Mesodermal cell (in vitro differentiated cells): Measurements from ENCODE around the gene NOSTRIN.
"Not testable (repeated sequence)": the region's sequence is repeated elsewhere in the genome, so short reads cannot be mapped to it uniquely, and the experiment has no call there.

Experiments used
- H3K27ac ChIP-seq: 2 replicates; pipeline ENCODE4 v1.7.0; 2013; ENCODE audit warnings: mild to moderate bottlenecking, low read depth, low read length, moderate library complexity; ENCODE audit not compliant: severe bottlenecking
- H3K36me3 ChIP-seq: 2 replicates; pipeline ENCODE4 v1.7.1; 2013; ENCODE audit warnings: mild to moderate bottlenecking, low read length, moderate library complexity; ENCODE audit not compliant: control insufficient read depth, insufficient read depth
- H3K4me1 ChIP-seq: one replicate; pipeline ENCODE4 v1.7.1; 2013; ENCODE audit warnings: mild to moderate bottlenecking, low read length; ENCODE audit not compliant: insufficient read depth, control insufficient read depth, poor library complexity, severe bottlenecking
- H3K4me3 ChIP-seq: 2 replicates; pipeline ENCODE4 v1.7.0; 2013; ENCODE audit warnings: low read length, control low read depth, mild to moderate bottlenecking; ENCODE audit not compliant: insufficient read depth, poor library complexity, severe bottlenecking; ENCODE audit errors: extremely low read depth
- H3K9me3 ChIP-seq: 2 replicates; pipeline ENCODE4 v1.7.1; 2013; ENCODE audit warnings: mild to moderate bottlenecking, low read length, moderate library complexity; ENCODE audit not compliant: control insufficient read depth
- WGBS, 2 experiments: methylation state at CpG; one replicate each; pipeline ENCODE4 v1.1.5; 2013; ENCODE audit warnings: missing lambda C conversion rate in 2 of 2; ENCODE audit not compliant: insufficient coverage in 2 of 2; 5-methylcytosine and 5-hydroxymethylcytosine counted together

The NOSTRIN gene

DNA sequence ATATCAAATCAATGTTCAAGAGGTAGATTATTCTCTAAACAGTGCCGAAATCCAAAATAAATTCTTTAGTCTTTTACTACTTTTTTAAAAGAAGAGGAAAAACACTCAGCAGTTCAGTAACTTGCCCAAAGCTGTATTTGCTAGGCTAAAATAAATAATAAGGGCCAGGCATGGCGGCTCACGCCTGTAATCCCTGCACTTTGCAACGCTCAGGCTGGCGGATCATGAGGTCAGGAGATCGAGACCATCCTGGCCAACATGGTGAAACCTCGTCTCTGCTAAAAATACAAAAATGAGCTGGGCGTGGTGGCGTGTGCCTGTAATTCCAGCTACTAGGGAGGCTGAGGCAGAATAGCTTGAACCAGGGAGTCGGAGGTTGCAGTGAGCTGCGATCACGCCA lies 79.7 kb downstream of the NOSTRIN start:
- not testable (repeated sequence) for H3K4me3 ChIP-seq, H3K9me3 ChIP-seq, H3K4me1 ChIP-seq, H3K27ac ChIP-seq
- H3K36me3 ChIP-seq = peaks cover 30% of the 10 kb centered on the region
- 96 to 97% methylated on average over 9 of the region's 12 CpGs for WGBS, 2 experiments

- Histone ChIP-seq H3K36me3 (peaks cover 43% of the 10 kb centered on the region), H3K4me3 (no peak overlapping the region), H3K9me3 (no peaks in the 10 kb centered on the region), H3K27ac (no peak overlapping the region), H3K4me1 (no peaks in the 10 kb centered on the region)
- WGBS, 2 experiments = 100% methylated on average over 1 of the region's 1 CpG
Measured at GRCh38 chr2:168884975-168885374, 82.5 kb downstream of the NOSTRIN start.

- Histone ChIP-seq H3K4me3 (peak overlapping the region; percentile 65), H3K4me1 (no peaks in the 10 kb centered on the region), H3K9me3 (no peaks in the 10 kb centered on the region), H3K36me3 (peaks cover 35% of the 10 kb centered on the region), H3K27ac (no peak overlapping the region)
- 20 to 21% methylated on average over 1 to 2 of the region's 3 CpGs for WGBS, 2 experiments
Measured at GRCh38 chr2:168889635-168890005, 87.2 kb downstream of the NOSTRIN start.

DNA sequence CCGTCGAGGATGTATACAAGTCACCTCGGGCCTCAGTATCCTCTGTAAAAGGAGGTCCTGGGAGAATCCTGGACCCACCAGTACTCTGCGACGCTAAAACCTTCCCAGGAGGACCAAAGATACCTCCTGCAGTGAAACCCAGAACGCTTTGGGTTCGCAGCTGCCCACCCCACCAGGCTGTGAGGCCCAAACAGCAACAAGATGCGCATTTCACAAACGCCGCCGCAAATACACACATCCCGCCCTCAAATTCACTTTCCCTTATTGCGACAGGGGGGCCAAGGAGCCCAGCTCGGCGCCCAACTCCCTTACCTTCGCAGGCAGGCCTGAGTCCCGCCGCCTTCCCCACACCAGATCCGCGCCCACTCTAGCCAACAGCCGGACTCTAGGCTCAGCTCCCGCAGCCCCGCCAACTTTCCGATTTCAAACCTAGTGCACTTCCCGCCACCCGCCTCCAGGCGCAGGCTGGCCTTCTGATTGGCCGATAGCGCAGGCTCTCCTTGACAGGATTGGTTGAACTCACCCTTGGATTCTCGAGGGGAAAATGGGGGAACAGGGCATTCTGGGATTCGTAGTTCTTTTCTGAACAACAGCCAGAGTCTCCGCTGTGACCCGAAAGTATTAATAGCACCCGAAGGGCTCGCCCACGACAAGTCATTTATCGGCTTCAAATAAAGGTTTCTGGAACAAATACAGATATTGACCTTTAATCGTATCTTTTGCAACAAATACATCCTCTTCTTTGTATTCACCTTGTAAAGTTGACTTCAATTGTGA lies 87.8 kb downstream of the NOSTRIN start, which contains the start of gene SPC25:
Gene SPC25 (minus strand): TSS at position 425 of the 777 bp plus-strand sequence. CDS start 911 bp downstream, outside the sequence.
- Histone ChIP-seq H3K36me3 (peaks cover 30% of the 10 kb centered on the region), H3K4me3 (peak within 1 kb of the TSS; percentile 65), H3K27ac (no peak within 1 kb of the TSS), H3K9me3 (no peaks in the 10 kb centered on the region), H3K4me1 (no peaks in the 10 kb centered on the region)
- WGBS, 2 experiments = 0% methylated on average over 20 to 25 of the region's 38 CpGs

- Histone ChIP-seq H3K9me3 (no peaks in the 10 kb centered on the region), H3K36me3 (peaks cover 12% of the 10 kb centered on the region), H3K4me3 (no peak overlapping the region), H3K4me1 (no peaks in the 10 kb centered on the region), H3K27ac (no peak overlapping the region)
- WGBS, 2 experiments = no CpG with 5 or more reads among the region's 3 CpGs
Measured at GRCh38 chr2:168892327-168892726, 89.9 kb downstream of the NOSTRIN start.

DNA sequence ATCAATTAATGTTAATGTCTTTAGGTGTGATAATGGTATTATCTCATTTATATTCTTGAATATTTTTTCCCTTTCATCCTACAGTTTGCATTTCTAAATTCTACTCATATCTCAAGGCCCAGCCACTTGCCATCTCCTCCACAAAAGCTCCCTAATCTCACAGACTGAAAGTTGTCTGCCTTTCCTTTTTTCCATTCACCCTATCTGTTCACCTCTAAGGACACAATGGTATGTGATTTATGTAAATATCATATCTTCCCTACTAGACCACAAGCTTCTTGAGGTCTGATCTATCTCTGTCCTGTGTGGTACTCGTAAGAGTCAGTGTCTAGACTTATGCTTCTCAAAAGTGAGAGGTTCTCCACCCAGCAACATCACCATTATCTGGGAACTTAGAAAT lies 91.7 kb downstream of the NOSTRIN start:
- WGBS, 2 experiments = no CpG with 5 or more reads among the region's 1 CpG
- no peaks in the 10 kb centered on the region for H3K36me3 ChIP-seq

DNA sequence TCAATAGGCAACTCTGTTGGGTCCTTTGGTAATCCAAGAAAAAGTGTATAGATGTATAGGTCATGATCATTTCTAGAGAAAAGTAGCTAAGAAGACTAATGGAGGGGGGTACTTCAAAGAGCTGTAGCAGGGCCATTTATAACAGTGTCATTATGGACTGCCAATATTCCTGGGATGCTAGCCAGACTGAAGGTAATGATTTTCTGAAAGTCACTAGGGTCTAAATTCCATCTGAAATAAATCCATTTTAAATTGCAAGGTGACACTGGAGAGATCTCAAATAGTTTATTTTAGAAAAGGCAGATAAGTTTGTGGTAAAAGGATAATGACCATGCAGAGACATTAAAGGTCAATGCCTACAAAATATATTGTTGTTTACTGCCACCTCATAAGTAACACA lies 92.3 kb downstream of the NOSTRIN start:
- no peak overlapping the region for H3K27ac ChIP-seq
- H3K4me1 ChIP-seq = no peaks in the 10 kb centered on the region
- H3K9me3 ChIP-seq = no peaks in the 10 kb centered on the region

More for the DNA sequence above, 91.7 kb downstream of the NOSTRIN start:
- Histone ChIP-seq H3K27ac (no peak overlapping the region), H3K4me3 (no peak overlapping the region), H3K4me1 (no peaks in the 10 kb centered on the region), H3K9me3 (no peaks in the 10 kb centered on the region)

DNA sequence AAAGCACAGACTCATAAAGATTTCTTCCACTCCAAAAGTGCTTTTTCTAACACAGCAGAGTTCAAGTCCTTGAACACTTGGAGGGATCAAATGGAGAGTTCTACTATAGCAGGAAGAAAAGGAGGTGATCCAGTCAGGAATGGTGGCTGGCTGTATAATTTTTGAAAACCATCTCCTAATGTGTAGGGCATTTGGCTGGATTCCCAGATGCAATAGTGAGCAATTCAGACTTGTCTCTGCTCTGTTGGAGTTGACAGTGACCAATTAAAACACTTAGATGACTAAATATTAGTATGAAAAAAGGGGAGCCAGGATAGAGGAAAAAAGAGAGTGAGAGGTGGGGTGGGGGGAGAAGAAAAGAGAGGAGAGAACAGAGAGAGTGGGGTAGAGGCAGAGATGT lies 93.3 kb downstream of the NOSTRIN start:
- H3K4me1 ChIP-seq = no peaks in the 10 kb centered on the region
- H3K4me3 ChIP-seq = no peak overlapping the region
- H3K36me3 ChIP-seq = no peaks in the 10 kb centered on the region
- no peaks in the 10 kb centered on the region for H3K9me3 ChIP-seq
- H3K27ac ChIP-seq = no peak overlapping the region

More for the DNA sequence above, 92.3 kb downstream of the NOSTRIN start:
- H3K4me3 ChIP-seq = no peak overlapping the region
- no peaks in the 10 kb centered on the region for H3K36me3 ChIP-seq

- H3K4me3 ChIP-seq = no peak overlapping the region
- H3K36me3 ChIP-seq = no peaks in the 10 kb centered on the region
- no CpG with 5 or more reads among the region's 4 CpGs for WGBS, 2 experiments
- H3K9me3 ChIP-seq = no peaks in the 10 kb centered on the region
- H3K4me1 ChIP-seq = no peaks in the 10 kb centered on the region
- no peak overlapping the region for H3K27ac ChIP-seq
Measured at GRCh38 chr2:168896783-168897182, 94.3 kb downstream of the NOSTRIN start.

DNA sequence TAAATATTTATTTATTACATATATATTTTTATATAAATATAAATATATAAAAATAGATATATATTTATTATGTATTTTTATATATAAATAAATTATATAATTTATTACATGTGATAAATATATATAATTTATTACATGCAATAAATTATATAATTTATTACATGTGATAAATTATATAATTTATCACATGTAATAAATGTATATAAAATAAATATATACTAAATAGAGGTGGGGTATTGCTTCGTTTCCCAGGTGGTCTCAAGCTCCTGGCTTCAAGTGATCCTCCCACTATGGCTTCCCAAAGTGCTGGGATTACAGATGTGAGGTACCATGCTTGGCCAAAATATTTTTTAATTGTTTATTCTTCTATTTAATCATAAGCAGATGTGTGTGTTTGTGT lies 95.0 kb downstream of the NOSTRIN start:
- H3K27ac ChIP-seq = no peak overlapping the region
- no peaks in the 10 kb centered on the region for H3K36me3 ChIP-seq
- no CpG with 5 or more reads among the region's 1 CpG for WGBS, 2 experiments

GRCh38 chr2:168901003-168901402 lies 98.6 kb downstream of the NOSTRIN start, which contains the start of gene G6PC2:
Gene G6PC2, plus strand, starts transcription at chr2:168901291. Its CDS starts 41 bp downstream, at chr2:168901332.
- no peaks in the 10 kb centered on the region for H3K36me3 ChIP-seq
- no peak within 1 kb of the TSS for H3K4me3 ChIP-seq
- 82 to 89% methylated on average over 3 to 5 of the region's 5 CpGs for WGBS, 2 experiments
- H3K27ac ChIP-seq = no peak within 1 kb of the TSS
- no peaks in the 10 kb centered on the region for H3K9me3 ChIP-seq
- no peaks in the 10 kb centered on the region for H3K4me1 ChIP-seq

More for the DNA sequence above, 95.0 kb downstream of the NOSTRIN start:
- Histone ChIP-seq H3K4me1 (no peaks in the 10 kb centered on the region), H3K9me3 (no peaks in the 10 kb centered on the region), H3K4me3 (no peak overlapping the region)
